CD4-positive, alpha-beta T cell (primary cell): ENCODE results near the gene PDZRN3. TPM values are rescaled to one million over a fixed set of nuclear protein-coding genes. Genes with fewer than 3 reads are reported as not detected.

Experiments used
- ATAC-seq: fragments of 200-7000 bp; cut with Tn5 transposase; one replicate; pipeline ENCODE4 v1.10.0; 2022; ENCODE audit warnings: mild to moderate bottlenecking; ENCODE audit not compliant: poor library complexity
- CTCF ChIA-PET: fragments of 350-600 bp; sonication (Branson Sonifier 250); formaldehyde crosslinking; loops from one replicate; lab custom pipeline; 2021; ENCODE audit warnings: antibody characterized with exemption, inconsistent platforms; lab: Charles Lee
- POLR2A ChIA-PET: fragments of 350-600 bp; sonication (Branson Sonifier 250); formaldehyde crosslinking; loops from one replicate; lab custom pipeline; 2021; ENCODE audit warnings: antibody characterized with exemption, inconsistent platforms; lab: Charles Lee
- DNase-seq, 14 experiments: peaks; one replicate each; pipeline ENCODE4 v3.0.0-alpha.2; 2013 to 2020; ENCODE audit warnings: mixed read lengths in 2 of 14
- H3K27ac ChIP-seq, 2 donors: one replicate each; pipeline versions ENCODE4 v1.5.1 to v1.7.0; 2013; ENCODE audit warnings: low read length in 2 of 2, low read depth in 1 of 2, mild to moderate bottlenecking in 1 of 2
- H3K27me3 ChIP-seq, 2 experiments: 1 replicate in 1 of 2; 2 replicates in 1 of 2; pipeline versions ENCODE4 v1.6.1 to v1.7.0; 2013; ENCODE audit warnings: low read length in 2 of 2, control low read depth in 1 of 2, mild to moderate bottlenecking in 1 of 2, moderate library complexity in 1 of 2; ENCODE audit not compliant: insufficient read depth in 2 of 2, control insufficient read depth in 1 of 2
- H3K36me3 ChIP-seq: one replicate; pipeline ENCODE4 v1.6.1; 2013; ENCODE audit warnings: low read length, control low read depth; ENCODE audit not compliant: insufficient read depth
- H3K4me1 ChIP-seq: one replicate; pipeline ENCODE4 v1.6.1; 2013; ENCODE audit warnings: low read length, control low read depth; ENCODE audit not compliant: insufficient read depth
- H3K4me3 ChIP-seq: one replicate; pipeline ENCODE4 v1.5.1; 2013; ENCODE audit warnings: mild to moderate bottlenecking, low read length, moderate library complexity
- H3K9me3 ChIP-seq, 2 experiments: 1 replicate in 1 of 2; 2 replicates in 1 of 2; pipeline versions ENCODE4 v1.6.1 to v1.7.0; 2013; ENCODE audit warnings: low read length in 2 of 2, mild to moderate bottlenecking in 2 of 2, control low read depth in 1 of 2, moderate library complexity in 1 of 2; ENCODE audit not compliant: control insufficient read depth in 1 of 2, insufficient read depth in 1 of 2
- H3K27ac Mint-ChIP-seq: one replicate; pipeline ENCODE4 v1.8.0; 2020; ENCODE audit warnings: mixed read lengths
- H3K27me3 Mint-ChIP-seq: one replicate; pipeline ENCODE4 v1.8.0; 2021; ENCODE audit warnings: mixed read lengths
- H3K36me3 Mint-ChIP-seq: one replicate; pipeline ENCODE4 v1.8.0; 2021; ENCODE audit warnings: low read depth, mixed read lengths
- H3K4me1 Mint-ChIP-seq: one replicate; pipeline ENCODE4 v1.8.0; 2021; ENCODE audit warnings: low read depth, mixed read lengths
- H3K4me3 Mint-ChIP-seq: one replicate; pipeline ENCODE4 v1.8.0; 2020; ENCODE audit warnings: mild to moderate bottlenecking, mixed read lengths
- H3K9me3 Mint-ChIP-seq: one replicate; pipeline ENCODE4 v1.8.0; 2020; ENCODE audit warnings: mixed read lengths
- intact Hi-C, 2 experiments: fragments of 100-400 bp; cut with DNase I in 1 of 2; cut with micrococcal nuclease in 1 of 2; formaldehyde crosslinking; loops; one replicate each; pipeline versions ENCODE4 v1.15.1 to v1.9.0; 2023 to 2025; cut with DNase I, micrococcal nuclease
- total RNA-seq, 174 experiments: library from RNA in 2 of 174; stranded (reverse) in 2 of 174; gene quantifications; one replicate each; pipeline ENCODE4 v1.2.3 and lab custom pipeline; 2021 to 2026
- TF ChIP-seq, protein P1 (sequence below): fragments of 200-600 bp; IDR thresholded peaks from one replicate; pipeline ENCODE4 v1.8.0; 2022; ENCODE audit warnings: antibody characterized with exemption, mild to moderate bottlenecking

PDZRN3 gene
- total RNA-seq, 2 experiments from 2014 or later, result not detected

DNA sequence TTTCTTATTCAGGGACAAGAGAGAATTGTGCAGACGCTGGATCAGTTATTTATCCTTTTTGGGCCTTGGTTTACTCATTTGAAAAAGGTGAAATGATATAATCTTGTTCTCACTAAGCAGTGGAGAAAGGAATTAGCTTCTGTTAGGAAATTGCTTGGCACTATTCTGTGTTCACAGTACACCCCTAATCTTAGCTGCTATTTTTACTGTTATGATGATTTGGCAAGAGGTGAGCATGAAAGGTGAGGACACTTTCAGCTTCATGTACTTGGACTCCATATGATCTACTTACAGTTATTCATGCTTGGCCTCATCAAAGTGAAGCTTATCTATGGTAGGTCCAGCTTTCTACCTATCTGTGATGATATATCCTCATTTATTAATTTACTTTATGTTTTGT is 282.7 kb downstream of the PDZRN3 start:
- ChIA-PET CTCF (no interaction called here), POLR2A (no interaction called here)
- Histone ChIP-seq H3K27me3 (no peaks in the 10 kb centered on the region), H3K4me1 (no peaks in the 10 kb centered on the region), H3K9me3 (peaks cover 0 to 4% of the 10 kb centered on the region in 2 experiments), H3K36me3 (no peaks in the 10 kb centered on the region), H3K27ac (no peak overlapping the region), H3K4me3 (no peak overlapping the region)
- intact Hi-C loops, result no loop called here
- H3K4me1 Mint-ChIP-seq, result no peaks in the 10 kb centered on the region
- no peak for DNase-seq
- H3K36me3 Mint-ChIP-seq, result no peaks in the 10 kb centered on the region
- TF ChIP-seq, protein P1, sequence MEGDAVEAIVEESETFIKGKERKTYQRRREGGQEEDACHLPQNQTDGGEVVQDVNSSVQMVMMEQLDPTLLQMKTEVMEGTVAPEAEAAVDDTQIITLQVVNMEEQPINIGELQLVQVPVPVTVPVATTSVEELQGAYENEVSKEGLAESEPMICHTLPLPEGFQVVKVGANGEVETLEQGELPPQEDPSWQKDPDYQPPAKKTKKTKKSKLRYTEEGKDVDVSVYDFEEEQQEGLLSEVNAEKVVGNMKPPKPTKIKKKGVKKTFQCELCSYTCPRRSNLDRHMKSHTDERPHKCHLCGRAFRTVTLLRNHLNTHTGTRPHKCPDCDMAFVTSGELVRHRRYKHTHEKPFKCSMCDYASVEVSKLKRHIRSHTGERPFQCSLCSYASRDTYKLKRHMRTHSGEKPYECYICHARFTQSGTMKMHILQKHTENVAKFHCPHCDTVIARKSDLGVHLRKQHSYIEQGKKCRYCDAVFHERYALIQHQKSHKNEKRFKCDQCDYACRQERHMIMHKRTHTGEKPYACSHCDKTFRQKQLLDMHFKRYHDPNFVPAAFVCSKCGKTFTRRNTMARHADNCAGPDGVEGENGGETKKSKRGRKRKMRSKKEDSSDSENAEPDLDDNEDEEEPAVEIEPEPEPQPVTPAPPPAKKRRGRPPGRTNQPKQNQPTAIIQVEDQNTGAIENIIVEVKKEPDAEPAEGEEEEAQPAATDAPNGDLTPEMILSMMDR, result no peak
- no peak overlapping the region for H3K27ac Mint-ChIP-seq
- H3K4me3 Mint-ChIP-seq, result no peak overlapping the region
- no peak for ATAC-seq
- no peaks in the 10 kb centered on the region for H3K9me3 Mint-ChIP-seq
- peaks cover 18% of the 10 kb centered on the region for H3K27me3 Mint-ChIP-seq

DNA sequence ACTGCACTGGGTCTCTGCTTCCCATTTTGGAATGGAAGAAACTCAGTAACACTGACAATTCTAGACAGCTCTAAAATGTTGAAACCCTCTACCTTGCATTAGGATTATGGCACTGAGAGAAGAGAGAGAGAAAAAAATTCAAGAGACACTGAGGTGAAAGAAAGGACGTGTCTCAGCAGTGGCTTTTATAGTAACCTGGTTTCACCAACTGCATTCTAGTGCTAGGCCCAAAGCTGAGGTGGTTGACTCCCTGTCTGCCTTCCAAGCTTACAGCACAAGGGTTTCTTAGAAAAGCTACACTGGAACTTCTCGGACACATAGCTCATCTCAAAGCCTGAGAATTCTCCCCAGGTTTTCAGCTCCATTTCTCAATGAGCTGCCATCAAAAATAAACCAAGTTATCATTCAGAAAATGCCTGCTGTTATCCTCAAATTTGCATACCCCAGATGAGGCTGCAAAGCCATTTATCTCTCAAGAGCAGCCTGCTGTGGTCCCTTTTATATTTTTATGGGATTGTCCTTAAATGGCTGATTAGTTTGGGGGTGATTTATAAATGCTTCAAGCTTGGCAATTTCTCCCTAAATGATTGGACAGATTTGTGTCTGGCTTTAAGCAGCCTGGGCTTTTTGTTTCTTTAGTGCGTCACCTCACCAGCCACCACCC is 283.3 kb downstream of the PDZRN3 start:
- Histone ChIP-seq H3K9me3 (peaks cover 0 to 4% of the 10 kb centered on the region in 2 experiments), H3K27ac (no peak overlapping the region), H3K36me3 (no peaks in the 10 kb centered on the region), H3K4me1 (no peaks in the 10 kb centered on the region), H3K4me3 (no peak overlapping the region), H3K27me3 (no peaks in the 10 kb centered on the region)
- H3K4me1 Mint-ChIP-seq, result no peaks in the 10 kb centered on the region
- no peak for ATAC-seq
- intact Hi-C loops, result no loop called here
- peaks cover 15% of the 10 kb centered on the region for H3K27me3 Mint-ChIP-seq
- no peak overlapping the region for H3K4me3 Mint-ChIP-seq
- H3K9me3 Mint-ChIP-seq, result no peaks in the 10 kb centered on the region
- TF ChIP-seq, protein P1, result no peak
- no peaks in the 10 kb centered on the region for H3K36me3 Mint-ChIP-seq
- ChIA-PET CTCF (no interaction called here), POLR2A (no interaction called here)
- no peak for DNase-seq
- no peak overlapping the region for H3K27ac Mint-ChIP-seq

DNA sequence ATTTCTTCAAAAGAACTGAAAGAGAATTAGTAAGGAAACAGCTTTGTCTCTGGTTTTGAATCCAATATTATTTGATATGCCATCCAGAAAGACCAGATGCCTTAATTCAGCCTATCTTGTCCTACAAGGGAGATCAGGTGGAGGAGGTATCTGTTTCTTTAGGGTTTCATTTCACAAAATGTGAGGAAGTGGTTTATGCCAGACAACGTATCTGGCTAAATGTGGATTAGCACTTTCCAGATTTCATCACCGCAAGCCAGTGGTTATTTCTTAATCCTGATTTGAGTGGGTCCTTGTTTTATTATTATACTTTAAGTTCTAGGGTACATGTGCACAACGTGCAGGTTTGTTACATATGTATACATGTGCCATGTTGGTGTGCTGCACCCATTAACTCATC is 292.2 kb downstream of the PDZRN3 start:
- no peak overlapping the region for H3K27ac Mint-ChIP-seq
- CTCF ChIA-PET, result no interaction called here

More for the DNA sequence above, 292.2 kb downstream of the PDZRN3 start:
- no peaks in the 10 kb centered on the region for H3K27me3 ChIP-seq
- no peaks in the 10 kb centered on the region for H3K9me3 ChIP-seq
- Mint-ChIP-seq H3K4me1 (no peaks in the 10 kb centered on the region), H3K27me3 (no peaks in the 10 kb centered on the region), H3K36me3 (no peaks in the 10 kb centered on the region), H3K4me3 (no peak overlapping the region), H3K9me3 (no peaks in the 10 kb centered on the region)
- no peak overlapping the region for H3K27ac ChIP-seq
- intact Hi-C loops, result no loop called here
- POLR2A ChIA-PET, result no interaction called here
- TF ChIP-seq, protein P1, result no peak
- no peak overlapping the region for H3K4me3 ChIP-seq
- no peak for DNase-seq
- no peak for ATAC-seq
- H3K4me1 ChIP-seq, result no peaks in the 10 kb centered on the region
- H3K36me3 ChIP-seq, result no peaks in the 10 kb centered on the region
